Right lobe of liver (tissue), 4 donors: ENCODE measurements around the gene BRD8.

ENCODE experiments used
- POLR2A ChIP-seq: fragments of 450-650 bp; IDR thresholded peaks from one replicate; pipeline ENCODE4 v1.6.1; 2017; ENCODE audit warnings: antibody characterized with exemption, mild to moderate bottlenecking
- TF ChIP-seq, protein P1 (sequence below), 4 donors: fragments of 200-600 bp in 3 of 4; fragments of 450-650 bp in 1 of 4; IDR thresholded peaks; one replicate each; pipeline versions ENCODE4 v1.5.1 to v1.8.0; 2016 to 2022; ENCODE audit warnings: antibody characterized with exemption in 4 of 4, mild to moderate bottlenecking in 2 of 4
- donor health status: DM: no; HTN: no; CAD: no.
- donor health status: DM: no; HTN: no; CAD: no.
- donor health status: DM: no; HTN: yes; CAD: no.

DNA sequence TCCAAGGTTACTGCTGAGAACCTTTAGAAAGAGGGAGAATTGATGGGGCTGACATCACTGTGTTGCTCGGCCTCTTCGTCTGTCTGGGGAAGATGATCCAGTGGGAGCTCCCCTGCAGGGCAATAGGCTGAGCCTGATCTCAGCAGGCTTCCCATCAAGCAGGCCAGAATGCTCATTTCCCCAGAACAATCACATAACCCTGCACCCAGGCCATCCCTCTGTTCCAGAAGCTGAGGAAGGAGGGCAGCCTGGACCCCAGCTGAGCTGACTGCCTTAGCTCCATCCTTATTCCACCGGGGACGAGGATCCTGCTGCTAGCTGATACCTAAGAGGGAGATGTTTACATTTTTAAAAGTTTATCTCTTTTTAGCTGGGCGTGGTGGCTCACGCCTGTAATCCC lies 46.3 kb upstream of the BRD8 start:
- TF ChIP-seq, protein P1, sequence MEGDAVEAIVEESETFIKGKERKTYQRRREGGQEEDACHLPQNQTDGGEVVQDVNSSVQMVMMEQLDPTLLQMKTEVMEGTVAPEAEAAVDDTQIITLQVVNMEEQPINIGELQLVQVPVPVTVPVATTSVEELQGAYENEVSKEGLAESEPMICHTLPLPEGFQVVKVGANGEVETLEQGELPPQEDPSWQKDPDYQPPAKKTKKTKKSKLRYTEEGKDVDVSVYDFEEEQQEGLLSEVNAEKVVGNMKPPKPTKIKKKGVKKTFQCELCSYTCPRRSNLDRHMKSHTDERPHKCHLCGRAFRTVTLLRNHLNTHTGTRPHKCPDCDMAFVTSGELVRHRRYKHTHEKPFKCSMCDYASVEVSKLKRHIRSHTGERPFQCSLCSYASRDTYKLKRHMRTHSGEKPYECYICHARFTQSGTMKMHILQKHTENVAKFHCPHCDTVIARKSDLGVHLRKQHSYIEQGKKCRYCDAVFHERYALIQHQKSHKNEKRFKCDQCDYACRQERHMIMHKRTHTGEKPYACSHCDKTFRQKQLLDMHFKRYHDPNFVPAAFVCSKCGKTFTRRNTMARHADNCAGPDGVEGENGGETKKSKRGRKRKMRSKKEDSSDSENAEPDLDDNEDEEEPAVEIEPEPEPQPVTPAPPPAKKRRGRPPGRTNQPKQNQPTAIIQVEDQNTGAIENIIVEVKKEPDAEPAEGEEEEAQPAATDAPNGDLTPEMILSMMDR (IDR thresholded peaks at IDR 0.05), result no peak
- TF ChIP-seq POLR2A, result no peak
